Stimulated activated naive CD8-positive, alpha-beta T cell treated with anti-CD3 and anti-CD28 coated beads, Interleukin-15, Interleukin-2, amounts not matched to agents 100 U/mL and 50 U/mL, for 24 hours (primary cell): ENCODE data around the gene GADD45A.

ENCODE experiments used
- ATAC-seq: fragments of 150-1000 bp; cut with Tn5 transposase; one replicate; pipeline ENCODE4 v1.10.0; 2021
- DNase-seq: peaks from one replicate; pipeline ENCODE4 v3.0.0; 2021

Gene GADD45A

GRCh38 chr1:67668660-67669059, 16.3 kb upstream of the GADD45A start:
- ATAC-seq (no peak), DNase-seq (no peak)

GRCh38 chr1:67672260-67672803, 12.7 kb upstream of the GADD45A start:
- ATAC-seq: no peak
- no peak for DNase-seq

GRCh38 chr1:67673468-67674201, 11.4 kb upstream of the GADD45A start:
- DNase-seq: no peak
- ATAC-seq: no peak

- ATAC-seq (peak; percentile 79), DNase-seq (peak; percentile 42)
Observed at GRCh38 chr1:67674260-67675011, 10.6 kb upstream of the GADD45A start.

GRCh38 chr1:67675800-67676199, 9.2 kb upstream of the GADD45A start:
- no peak for ATAC-seq
- no peak for DNase-seq

GRCh38 chr1:67676287-67676686, 8.7 kb upstream of the GADD45A start:
- ATAC-seq: no peak
- no peak for DNase-seq

- no peak for DNase-seq
- ATAC-seq: no peak
Observed at GRCh38 chr1:67676946-67677345, 8.1 kb upstream of the GADD45A start.

GRCh38 chr1:67677408-67677807, 7.6 kb upstream of the GADD45A start:
- no peak for ATAC-seq
- DNase-seq: no peak

- no peak for ATAC-seq
- DNase-seq: no peak
Observed at GRCh38 chr1:67677930-67678329, 7.1 kb upstream of the GADD45A start.

GRCh38 chr1:67679691-67680090, 5.3 kb upstream of the GADD45A start:
- DNase-seq: no peak
- ATAC-seq: no peak

- ATAC-seq: no peak
- DNase-seq: no peak
Observed at GRCh38 chr1:67680486-67680885, 4.5 kb upstream of the GADD45A start.

GRCh38 chr1:67682659-67683197, 2.3 kb upstream of the GADD45A start:
- no peak for DNase-seq
- no peak for ATAC-seq

- DNase-seq (no peak), ATAC-seq (no peak)
Observed at GRCh38 chr1:67683316-67683715, 1.7 kb upstream of the GADD45A start.

GRCh38 chr1:67683766-67684525, 1.1 kb upstream of the GADD45A start:
- peak; percentile 37 for ATAC-seq
- DNase-seq: peak; percentile 58

- ATAC-seq (no peak), DNase-seq (no peak)
Observed at GRCh38 chr1:67684526-67685066, 405 bp upstream of the GADD45A start.

GRCh38 chr1:67685558-67686266, 711 bp downstream of the GADD45A start:
- ATAC-seq (peak; percentile 11), DNase-seq (peak; percentile 66)

GRCh38 chr1:67686267-67687197, 1.5 kb downstream of the GADD45A start:
- ATAC-seq: peak; percentile 39

GRCh38 chr1:67687198-67687545, 2.2 kb downstream of the GADD45A start:
- ATAC-seq (no peak), DNase-seq (no peak)

More at GRCh38 chr1:67686267-67687197, 1.5 kb downstream of the GADD45A start:
- DNase-seq: peak; percentile 62

- DNase-seq: no peak
- no peak for ATAC-seq
Observed at GRCh38 chr1:67687649-67688048, 2.6 kb downstream of the GADD45A start.

- DNase-seq (no peak), ATAC-seq (no peak)
Observed at GRCh38 chr1:67688526-67689219, 3.7 kb downstream of the GADD45A start.
